NCI-H1417 treated with DMSO at 0.1 percent for 48 hours (cell line): ENCODE data around the gene ANAPC1.
"Not testable (repeated sequence)": the region's sequence is repeated elsewhere in the genome, so short reads cannot be mapped to it uniquely, and the experiment has no call there.

ENCODE experiments used
- DNase-seq: peaks from one replicate; lab custom pipeline; 2025; lab: John Stamatoyannopoulos, UW

Gene ANAPC1, protein sequence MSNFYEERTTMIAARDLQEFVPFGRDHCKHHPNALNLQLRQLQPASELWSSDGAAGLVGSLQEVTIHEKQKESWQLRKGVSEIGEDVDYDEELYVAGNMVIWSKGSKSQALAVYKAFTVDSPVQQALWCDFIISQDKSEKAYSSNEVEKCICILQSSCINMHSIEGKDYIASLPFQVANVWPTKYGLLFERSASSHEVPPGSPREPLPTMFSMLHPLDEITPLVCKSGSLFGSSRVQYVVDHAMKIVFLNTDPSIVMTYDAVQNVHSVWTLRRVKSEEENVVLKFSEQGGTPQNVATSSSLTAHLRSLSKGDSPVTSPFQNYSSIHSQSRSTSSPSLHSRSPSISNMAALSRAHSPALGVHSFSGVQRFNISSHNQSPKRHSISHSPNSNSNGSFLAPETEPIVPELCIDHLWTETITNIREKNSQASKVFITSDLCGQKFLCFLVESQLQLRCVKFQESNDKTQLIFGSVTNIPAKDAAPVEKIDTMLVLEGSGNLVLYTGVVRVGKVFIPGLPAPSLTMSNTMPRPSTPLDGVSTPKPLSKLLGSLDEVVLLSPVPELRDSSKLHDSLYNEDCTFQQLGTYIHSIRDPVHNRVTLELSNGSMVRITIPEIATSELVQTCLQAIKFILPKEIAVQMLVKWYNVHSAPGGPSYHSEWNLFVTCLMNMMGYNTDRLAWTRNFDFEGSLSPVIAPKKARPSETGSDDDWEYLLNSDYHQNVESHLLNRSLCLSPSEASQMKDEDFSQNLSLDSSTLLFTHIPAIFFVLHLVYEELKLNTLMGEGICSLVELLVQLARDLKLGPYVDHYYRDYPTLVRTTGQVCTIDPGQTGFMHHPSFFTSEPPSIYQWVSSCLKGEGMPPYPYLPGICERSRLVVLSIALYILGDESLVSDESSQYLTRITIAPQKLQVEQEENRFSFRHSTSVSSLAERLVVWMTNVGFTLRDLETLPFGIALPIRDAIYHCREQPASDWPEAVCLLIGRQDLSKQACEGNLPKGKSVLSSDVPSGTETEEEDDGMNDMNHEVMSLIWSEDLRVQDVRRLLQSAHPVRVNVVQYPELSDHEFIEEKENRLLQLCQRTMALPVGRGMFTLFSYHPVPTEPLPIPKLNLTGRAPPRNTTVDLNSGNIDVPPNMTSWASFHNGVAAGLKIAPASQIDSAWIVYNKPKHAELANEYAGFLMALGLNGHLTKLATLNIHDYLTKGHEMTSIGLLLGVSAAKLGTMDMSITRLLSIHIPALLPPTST (N-terminal part only)

DNA sequence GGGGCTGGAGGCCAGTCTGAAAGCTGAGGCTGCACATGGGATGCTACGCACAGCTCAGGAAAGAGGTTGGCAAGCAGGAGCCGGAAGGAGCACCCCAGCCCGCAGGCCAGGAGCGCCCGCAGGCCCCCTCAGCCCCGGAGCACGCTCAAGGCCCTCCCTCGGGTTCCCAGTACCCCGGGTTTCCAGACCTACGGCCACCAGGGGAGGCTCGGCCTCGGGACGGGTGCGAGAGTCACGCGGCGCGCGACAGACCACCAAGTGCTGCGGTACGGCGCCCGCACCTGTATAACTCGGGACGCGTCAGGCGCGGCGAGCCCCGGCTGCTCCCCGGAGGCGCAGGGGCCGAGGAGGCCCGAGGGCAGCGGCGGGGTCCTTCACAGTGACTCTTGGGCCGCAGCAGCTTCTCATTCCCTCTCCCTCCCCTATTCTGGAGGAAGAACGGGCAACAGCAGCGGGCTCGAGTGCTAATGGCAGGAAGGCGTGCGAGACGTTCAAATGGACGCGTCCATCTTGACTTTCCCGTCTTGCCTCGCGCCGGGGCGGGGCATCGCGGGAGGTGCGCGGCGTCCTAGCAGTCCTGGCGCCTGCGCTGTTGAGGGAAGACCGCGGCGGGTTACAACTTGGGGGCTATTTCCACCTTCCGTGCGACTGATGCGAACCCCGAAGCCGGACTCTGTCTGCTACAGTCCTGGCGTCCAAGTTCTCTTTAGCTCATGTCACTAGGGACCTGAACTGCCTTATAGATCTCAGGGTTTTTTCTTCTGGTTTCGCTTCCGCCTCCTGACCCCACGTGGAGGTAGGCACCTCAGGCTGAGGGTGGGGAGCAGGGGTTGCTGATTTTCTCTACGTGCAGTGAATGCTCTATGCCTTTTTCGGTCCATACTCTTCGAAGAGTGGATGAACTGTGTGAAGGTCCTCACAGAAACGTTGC lies at the start of gene ANAPC1:
TSS of gene ANAPC1 (minus strand) at position 533 of the 931 bp plus-strand sequence. CDS start 3,368 bp downstream, outside the sequence.
- peak; percentile 25 for DNase-seq

DNA sequence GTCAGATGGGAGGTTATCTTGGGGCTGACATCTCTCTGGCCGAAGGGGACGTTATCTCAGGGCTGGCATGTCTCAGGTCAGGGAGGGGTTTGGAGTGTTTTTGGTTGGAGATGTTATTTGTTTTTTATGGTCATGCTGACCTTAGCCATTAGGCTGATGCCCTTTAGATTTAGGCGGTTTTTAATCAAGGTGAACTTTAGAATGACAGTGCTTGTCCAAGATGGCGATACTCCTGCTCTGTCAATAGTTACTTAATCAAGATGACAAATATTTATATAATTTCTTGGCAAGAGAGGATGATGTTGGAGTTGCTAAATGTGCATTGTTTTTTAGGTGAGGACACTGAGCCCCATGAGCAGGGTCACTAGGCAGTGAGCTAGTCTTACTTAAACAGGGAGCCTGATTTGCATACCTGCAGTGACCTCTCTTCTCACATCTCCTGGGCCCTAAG lies 48.9 kb upstream of the ANAPC1 start:
- no peak for DNase-seq

DNA sequence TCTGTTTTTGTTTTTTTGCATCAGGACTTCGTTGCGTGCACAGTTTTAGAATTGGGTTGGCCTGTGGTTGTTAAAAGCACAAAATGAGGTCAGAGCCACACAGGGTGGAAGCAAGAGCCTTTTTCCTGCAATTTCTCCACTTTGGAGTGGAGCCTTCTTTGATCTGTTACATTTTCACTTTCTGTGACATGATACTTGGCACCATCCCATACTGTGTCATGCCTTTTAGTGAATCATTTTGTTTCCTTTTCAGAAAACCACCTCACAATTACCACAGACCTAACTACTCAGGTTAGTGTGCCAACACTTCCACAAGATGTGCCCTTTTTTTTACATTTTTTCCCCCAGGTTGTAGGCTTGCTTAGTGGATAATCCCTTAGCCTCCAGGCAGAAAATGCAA lies 46.9 kb upstream of the ANAPC1 start:
- DNase-seq, result no peak

DNA sequence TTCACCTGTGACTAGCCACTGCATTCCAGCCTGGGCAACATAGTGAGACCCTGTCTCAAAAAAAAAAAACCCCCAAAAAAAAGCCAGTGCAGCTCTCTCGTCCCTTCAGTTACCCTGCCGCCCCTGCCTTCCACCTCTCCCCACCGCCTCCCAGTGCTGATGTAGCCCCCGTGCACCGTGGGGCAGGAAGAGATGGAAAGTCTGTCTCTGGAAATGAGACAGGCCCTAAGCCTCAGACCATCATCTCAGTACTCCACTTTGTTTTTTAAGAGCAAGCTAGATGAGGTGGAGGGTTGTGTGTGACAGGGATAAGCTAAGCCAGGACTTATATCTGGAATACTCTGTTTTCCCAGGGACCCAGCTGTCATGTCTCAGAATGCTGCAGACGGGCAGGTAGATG lies 46.4 kb upstream of the ANAPC1 start:
- DNase-seq, result no peak

DNA sequence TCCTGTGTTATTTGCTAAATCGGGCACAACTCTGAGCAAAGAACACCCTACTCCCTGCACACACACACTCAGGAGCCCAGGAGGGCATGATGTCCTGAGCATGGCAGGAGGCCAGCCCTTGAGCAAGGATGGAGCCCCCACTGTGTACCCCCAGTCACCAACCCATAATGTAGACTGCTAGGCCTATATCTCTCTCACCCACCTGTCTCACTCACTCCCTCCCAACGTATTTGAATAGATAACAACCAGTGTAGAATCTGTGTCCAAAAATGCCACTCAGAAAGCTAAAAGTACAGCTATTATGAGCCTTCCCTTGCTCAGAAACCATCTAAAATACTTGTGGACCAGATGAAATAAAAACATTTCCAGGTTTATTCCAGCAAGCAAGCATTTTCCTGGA lies 43.7 kb upstream of the ANAPC1 start:
- DNase-seq, result no peak

DNA sequence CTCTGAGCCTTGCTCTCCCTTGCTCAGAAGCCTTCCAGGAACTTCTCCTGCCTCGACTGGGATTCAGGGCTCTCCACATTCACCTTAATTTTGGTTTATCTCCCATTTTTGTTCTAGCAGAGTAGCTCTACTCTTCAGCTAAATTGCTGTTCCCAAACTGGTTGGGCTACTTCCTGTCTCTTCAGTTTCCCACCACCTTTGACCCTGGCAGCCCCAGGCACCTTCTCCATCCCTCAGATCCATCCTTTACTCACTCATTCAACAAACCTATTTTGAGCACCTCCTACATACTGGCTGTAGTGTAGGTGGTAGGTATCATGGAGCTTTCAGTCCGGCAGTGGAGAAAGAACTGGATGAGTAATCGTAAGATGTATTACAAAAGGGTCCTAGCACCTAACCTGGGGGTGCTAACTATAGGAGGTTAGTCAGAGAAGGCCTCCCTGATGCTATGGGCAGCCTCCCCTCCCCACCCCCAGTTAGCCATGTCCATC lies 40.7 kb upstream of the ANAPC1 start:
- no peak for DNase-seq

DNA sequence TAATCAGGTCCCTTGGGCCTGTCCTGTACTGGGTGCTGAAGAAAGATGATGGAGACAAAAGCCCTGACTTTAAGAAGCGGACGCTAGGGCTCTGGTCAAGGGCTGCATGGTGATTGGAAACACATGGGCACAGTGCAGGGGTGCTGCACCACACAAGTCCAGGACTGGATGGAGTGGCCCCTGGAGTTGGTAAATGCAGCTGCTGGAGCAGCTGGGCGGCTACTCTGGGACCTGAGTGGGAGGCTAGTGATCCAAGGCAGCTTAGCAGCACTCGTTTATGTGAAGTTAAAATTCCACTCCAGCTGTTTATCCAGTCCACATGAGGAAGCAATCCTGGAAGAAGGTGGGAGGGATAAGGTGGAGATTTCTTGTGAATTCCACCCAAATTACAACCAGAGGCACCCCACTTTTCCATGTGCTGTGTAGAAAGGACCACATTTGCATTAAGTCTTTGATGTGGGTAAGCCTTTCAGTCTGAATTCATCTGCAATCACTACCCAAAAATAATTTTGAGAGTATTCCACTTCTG lies 39.3 kb upstream of the ANAPC1 start:
- DNase-seq, result no peak

DNA sequence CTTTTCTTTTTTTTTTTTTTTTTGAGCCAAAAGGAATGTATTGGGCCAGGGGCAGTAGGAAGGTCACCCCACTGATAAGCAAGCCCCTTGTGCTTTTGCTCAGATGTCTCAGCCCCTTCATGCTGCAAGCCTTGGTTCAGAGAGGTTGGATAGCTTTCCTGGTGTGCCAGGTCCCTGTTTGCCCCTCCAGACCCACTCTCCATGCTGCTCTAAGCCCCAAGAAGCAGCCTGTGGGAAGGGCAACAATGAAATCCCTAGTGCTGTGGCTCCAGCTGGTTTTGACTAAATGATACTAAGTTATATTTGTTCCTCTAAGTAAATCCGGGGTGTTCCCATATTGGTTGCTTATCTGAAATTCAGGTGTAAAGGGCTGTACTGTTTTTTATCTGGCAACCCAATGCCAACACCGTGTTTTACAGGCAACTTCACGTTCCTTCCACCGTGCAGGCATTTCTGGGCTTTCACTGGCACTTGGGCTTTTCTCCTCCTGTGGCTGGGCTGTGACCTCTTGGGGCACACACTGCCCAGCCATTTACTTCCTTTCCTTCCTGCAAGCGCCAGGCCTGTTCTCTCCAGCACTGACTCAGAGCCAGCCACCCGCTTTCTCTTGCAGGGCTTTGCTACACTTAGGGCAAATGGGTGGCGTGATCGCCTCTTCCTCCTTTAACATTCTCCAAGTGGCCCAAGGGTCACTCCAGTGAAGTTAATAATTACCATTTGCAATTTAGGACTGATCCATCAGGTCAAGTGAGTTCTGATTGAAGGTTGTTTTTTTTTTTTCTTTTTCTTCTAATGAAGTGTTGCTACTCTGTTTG lies 36.0 kb upstream of the ANAPC1 start:
- no peak for DNase-seq

DNA sequence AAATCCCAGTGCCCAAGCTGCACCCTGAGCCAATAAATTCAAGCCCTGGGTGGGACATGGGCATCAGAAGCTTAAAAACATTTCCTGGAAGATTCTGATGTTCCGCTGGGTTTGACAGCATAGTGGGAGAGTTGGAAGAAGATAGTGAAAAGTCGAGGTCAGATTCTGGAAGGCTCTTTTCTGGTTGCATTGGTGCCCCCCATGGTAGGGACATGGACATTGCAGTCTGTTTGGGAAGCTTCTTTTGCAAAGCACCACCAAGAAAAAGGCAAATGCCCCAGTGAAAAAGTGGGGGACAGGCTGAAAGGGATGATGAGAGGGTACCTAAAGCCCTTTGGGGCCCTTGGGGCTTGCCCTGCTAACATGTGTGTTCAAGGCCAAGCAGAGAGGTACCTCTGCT lies 35.4 kb upstream of the ANAPC1 start:
- DNase-seq, result no peak

DNA sequence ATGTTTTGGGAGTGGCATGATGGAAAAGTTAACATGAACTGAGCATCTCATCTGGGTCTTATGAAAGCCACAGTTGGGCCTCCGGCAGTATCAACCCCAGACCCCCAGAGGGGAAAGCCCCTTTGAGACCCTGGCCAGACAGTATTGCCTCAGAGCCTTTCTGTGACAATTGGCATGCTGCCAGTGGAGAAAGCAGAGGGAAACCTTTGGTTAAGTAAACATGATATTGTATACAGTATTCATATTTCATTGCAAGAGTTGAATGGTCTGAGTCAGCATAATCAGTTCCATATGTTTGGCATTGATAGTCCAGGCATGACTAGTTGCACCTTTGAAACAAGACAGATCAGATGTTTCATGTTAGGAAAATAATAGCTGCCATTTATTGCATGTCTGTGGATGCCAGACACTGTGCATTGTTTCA lies 34.4 kb upstream of the ANAPC1 start:
- no peak for DNase-seq

DNA sequence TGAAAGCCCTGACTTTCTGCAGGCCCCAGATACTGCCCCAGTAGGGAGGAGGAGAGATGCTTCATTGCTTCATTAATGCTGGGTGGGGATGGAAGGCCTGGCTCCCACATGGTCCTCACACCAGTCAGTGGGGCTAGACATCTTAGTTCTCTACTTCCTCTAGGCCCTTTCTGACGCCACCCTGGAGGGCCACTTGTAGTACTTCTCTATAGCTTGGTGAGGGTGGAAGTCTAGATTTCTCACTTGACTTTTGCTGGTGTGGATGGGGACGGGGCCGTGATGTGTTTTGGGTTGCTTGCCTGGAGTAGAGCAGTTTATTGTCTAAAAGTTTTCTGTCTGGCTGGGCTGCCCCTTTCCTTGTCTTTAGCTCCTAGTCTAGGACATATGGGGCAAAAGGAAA lies 33.1 kb upstream of the ANAPC1 start:
- DNase-seq, result no peak

DNA sequence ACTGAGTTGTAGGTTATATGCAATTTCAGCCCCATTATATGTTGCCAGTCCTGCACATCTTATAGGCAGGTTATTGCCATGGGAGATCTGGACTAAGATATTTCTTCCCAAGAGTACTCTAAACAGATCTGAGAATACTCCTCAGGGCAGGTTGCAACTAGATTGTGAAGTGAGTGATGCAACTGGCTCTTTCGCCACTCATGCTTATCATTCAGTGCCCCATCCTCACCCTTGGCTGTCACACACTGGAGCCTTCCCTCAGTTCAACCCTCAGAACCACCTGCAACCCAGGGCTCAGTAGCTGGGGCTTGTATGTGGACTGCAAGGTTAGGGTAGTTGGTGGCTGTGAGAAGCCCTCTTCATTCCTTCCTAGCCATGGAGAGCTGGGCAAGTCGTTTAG lies 28.6 kb upstream of the ANAPC1 start:
- no peak for DNase-seq

DNA sequence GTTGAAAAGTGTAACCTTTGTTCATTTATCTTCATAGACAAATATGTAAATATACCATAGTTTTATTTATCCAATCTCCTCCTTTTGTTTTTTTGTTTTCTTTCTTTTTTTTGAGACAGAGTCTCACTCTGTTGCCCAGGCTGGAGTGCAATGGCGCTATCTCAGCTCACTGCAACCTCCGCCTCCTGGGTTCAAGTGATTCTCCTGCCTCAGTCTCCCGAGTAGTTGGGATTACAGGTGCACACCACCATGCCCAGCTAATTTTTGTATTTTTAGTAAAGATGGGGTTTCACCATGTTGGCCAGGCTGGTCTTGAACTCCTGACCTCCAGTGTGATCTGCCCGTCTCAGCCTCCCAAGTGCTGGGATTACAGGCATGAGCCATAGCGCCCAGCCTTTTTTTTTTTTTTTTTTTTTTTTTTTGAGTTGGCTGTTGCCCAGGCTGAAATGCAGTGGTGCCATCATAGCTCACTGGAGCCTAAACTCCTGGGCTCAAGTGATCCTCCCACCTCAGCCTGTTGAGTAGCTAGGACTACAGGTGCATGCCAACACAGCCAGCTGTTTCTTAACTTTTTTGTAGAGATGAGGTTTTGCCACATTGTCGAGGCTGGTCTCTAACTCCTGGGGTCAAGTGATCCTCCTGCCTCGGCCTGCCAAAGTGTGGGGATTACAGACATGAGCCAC lies 27.4 kb upstream of the ANAPC1 start:
- DNase-seq, result not testable (repeated sequence)

DNA sequence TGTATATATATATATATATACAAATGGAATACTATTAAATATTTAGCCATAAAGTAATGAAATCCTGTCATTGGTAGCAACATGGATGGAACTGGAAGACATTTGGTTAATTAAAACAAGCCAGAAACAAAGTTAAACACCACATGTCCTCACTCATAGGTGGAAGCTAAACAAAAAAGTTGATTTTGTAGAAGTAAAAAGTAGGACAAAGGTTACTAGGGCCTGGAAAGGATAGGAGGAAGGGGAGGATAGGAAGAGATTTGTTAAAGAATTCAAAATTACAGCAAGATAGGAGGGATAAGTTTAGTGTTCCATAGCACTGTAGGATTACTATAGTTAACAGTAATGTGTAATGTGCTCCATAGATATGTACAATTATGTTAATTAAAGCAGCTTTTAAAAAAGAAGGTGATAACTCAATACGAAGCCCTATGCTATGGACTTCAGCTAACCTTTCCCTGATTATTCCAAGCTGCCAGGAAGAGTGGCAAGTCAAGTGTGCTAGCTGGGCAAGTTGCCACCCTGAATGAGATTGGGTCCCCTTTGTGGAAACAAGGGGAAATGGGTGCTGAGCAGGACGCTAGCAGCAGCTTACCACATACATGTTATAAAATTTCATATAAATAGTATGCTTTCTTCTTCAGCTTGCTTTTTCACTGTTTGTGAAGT lies 26.8 kb upstream of the ANAPC1 start:
- no peak for DNase-seq

DNA sequence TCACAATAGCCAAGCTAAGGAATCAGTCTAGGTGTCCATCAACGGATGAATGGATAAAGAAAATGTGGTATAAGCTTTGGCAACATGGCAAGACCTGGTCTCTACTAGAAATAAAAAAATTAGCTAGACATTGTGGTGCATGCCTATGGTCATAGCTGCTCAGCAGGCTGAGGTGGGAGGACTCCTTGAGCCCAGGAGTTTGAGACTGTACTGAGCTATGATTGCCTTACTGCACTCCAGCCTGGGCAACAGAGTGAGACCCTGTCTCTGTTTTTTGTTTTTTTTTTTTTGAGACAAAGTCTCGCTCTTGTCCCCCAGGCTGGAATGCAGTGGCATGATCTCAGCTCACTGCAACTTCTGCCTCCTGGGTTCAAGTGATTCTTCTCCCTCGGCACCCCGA lies 26.0 kb upstream of the ANAPC1 start:
- DNase-seq, result not testable (repeated sequence)

DNA sequence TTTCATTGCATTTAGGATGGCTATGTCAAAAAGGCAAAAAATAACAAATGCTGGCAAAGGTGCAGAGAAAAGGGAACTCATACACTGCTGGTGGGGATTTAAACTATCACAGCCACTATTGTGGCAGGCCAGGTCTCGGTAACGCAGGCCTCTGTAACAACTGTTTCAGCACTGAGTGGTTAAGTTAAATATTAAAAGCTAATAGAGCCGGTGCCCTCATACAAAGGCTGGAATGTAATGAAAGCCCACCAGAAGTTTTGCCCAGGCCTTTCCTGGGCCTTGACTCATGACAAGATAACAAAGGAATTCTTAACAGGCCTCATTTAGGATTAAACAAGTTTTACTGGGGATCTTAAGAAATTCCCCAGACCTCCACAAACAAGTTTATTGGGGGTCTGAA lies 25.1 kb upstream of the ANAPC1 start:
- no peak for DNase-seq

DNA sequence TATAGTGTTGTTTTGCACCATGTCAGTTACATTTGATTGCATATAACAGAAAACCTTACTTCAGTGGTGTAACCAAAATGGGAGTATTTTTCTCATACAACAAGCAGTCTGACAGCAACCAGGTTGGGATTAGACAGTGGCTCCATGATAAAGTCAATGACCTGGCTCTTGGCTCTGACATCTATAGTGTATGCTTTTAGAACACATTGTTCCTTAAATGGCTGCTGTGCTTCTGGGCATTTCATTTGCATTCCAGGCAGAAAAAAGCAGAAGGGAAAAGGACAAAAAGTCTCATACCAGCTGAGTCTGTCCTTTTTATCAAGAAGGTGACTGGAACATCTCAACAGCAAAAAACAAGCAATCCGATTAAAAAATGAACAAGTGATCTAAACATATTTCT lies 24.6 kb upstream of the ANAPC1 start:
- DNase-seq, result no peak

DNA sequence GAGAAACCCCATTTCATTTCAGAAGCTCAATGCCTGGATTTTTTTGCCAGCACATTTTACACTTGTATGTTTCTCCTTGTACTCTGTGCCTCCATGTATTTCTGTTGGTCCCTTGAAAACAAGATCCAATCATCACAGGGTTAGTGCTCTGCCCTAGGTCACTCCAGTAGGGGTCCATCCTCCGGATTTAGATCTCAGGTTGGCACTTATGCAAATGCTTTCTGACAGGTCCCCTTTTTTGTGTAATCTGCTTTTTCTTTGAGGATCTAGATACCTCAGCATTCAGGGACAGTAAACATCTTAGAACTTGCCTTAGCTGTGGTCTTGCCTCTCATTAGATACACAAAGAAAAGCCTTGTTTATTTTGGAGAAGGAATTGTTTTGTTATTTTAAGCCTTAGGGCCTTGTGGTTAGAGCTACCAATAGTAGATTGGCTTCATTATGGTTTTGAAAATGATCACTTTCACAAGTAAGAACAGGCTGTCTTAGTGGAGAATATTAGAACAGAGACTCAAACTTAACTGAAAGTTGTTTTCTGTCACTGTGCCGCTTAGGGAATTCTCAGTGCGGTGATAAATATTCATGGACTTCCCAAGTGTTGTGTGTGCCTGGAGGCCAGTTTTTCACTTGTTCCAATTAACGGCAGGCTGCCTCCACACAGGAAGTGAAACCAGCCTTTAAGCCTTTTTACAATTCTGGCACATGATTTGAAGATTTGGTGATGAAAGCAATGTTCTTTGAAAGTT lies 22.2 kb upstream of the ANAPC1 start:
- DNase-seq, result no peak
